ENCODE data around the gene NFIB.

- TF ChIP-seq SRF (IDR thresholded peaks at IDR 0.05; ENCODE audit: low read depth in 2 of 2, low read length in 2 of 2) (no peak), ESRRA (IDR thresholded peaks at IDR 0.05; ENCODE audit: low read length) (no peak), CTCF (IDR thresholded peaks at IDR 0.05 in 2 of 3, conservative IDR thresholded peaks at IDR 0.05 in 1 of 3; ENCODE audit: control insufficient read depth in 2 of 3, extremely low read depth in 1 of 3, insufficient read depth in 1 of 3, low read depth in 3 of 3, low read length in 3 of 3) (no peak), CBFB (IDR thresholded peaks at IDR 0.05; ENCODE audit: low read depth) (no peak), MYC (IDR thresholded peaks at IDR 0.05; ENCODE audit: insufficient read depth, insufficient read length, insufficient replicate concordance, low read length, severe bottlenecking) (no peak), MAX (IDR thresholded peaks at IDR 0.05; ENCODE audit: low read depth, low read length) (no peak), EZH2 (IDR thresholded peaks at IDR 0.05; ENCODE audit: borderline replicate concordance, control insufficient read depth, low read depth, low read length) (no peak), NR2C2 (IDR thresholded peaks at IDR 0.05; ENCODE audit: borderline replicate concordance, control insufficient read depth, insufficient read length, low read depth) (no peak), USF2 (IDR thresholded peaks at IDR 0.05; ENCODE audit: borderline replicate concordance, low read depth, low read length) (no peak), ZNF274 (IDR thresholded peaks at IDR 0.05; ENCODE audit: insufficient read depth, insufficient read length) (no peak), TAF1 (IDR thresholded peaks at IDR 0.05; ENCODE audit: borderline replicate concordance, low read depth, low read length) (no peak), POLR2AphosphoS5 (IDR thresholded peaks at IDR 0.05; ENCODE audit: low read length) (no peak)
These were observed 82.5 kb downstream of the NFIB start for GRCh38 chr9:14231196-14231990.

Measured in GM12878 (cell line).